HEK293 (cell line): ENCODE results near the gene TDP2.

Experiments used
- CTCF ChIP-seq: fragments of 450-650 bp; formaldehyde crosslinking; IDR thresholded peaks from 2 replicates; pipeline ENCODE4 v1.5.1; 2016; ENCODE audit warnings: missing biosample characterization, missing genetic modification characterization
- PRDM10 ChIP-seq: fragments of 450-650 bp; formaldehyde crosslinking; IDR thresholded peaks from 2 replicates; pipeline ENCODE4 v1.5.1; 2016; ENCODE audit warnings: missing biosample characterization, missing genetic modification characterization
- REST ChIP-seq: fragments of 450-650 bp; formaldehyde crosslinking; IDR thresholded peaks from 2 replicates; pipeline ENCODE4 v1.5.1; 2016; ENCODE audit warnings: missing biosample characterization, missing genetic modification characterization
- ZBTB48 ChIP-seq: fragments of 450-650 bp; formaldehyde crosslinking; IDR thresholded peaks from 2 replicates; pipeline ENCODE4 v1.5.1; 2016; ENCODE audit warnings: missing biosample characterization, missing genetic modification characterization
- ZFP37 ChIP-seq: fragments of 450-650 bp; formaldehyde crosslinking; IDR thresholded peaks from 2 replicates; pipeline ENCODE4 v1.5.1; 2016; ENCODE audit warnings: missing biosample characterization, missing genetic modification characterization
- ZNF423 ChIP-seq: fragments of 450-650 bp; formaldehyde crosslinking; IDR thresholded peaks from 2 replicates; pipeline ENCODE4 v1.5.1; 2016; ENCODE audit warnings: missing biosample characterization, missing genetic modification characterization

- TF ChIP-seq ZFP37 (tag by site-specific recombination): no peak
- TF ChIP-seq REST: no peak
- no peak for TF ChIP-seq CTCF (tag by site-specific recombination)
- no peak for TF ChIP-seq PRDM10 (tag by site-specific recombination)
- no peak for TF ChIP-seq ZBTB48 (tag by site-specific recombination)
- TF ChIP-seq ZNF423 (tag by site-specific recombination): no peak
These were observed 53.2 kb downstream of the TDP2 start for GRCh38 chr6:24613361-24614042.
